H9 (cell line): Measurements from ENCODE around the gene HNRNPLL. TPM values are rescaled to one million over a fixed set of nuclear protein-coding genes. Genes with fewer than 3 reads are reported as not detected.

ENCODE experiments used
- DNase-seq: peaks from one replicate; pipeline ENCODE4 v3.0.0-alpha.2; 2017
- H2AFZ ChIP-seq: one replicate; pipeline ENCODE4 v1.6.1; 2013; ENCODE audit warnings: mild to moderate bottlenecking, low read length, control low read depth, moderate library complexity
- H2AK5ac ChIP-seq: 2 replicates; pipeline ENCODE4 v1.6.1; 2013; ENCODE audit warnings: low read length, control low read depth, mixed read lengths; ENCODE audit not compliant: insufficient read length
- H2BK120ac ChIP-seq: one replicate; pipeline ENCODE4 v1.6.1; 2013; ENCODE audit warnings: low read depth, mild to moderate bottlenecking, low read length, control low read depth, inconsistent platforms; ENCODE audit not compliant: poor library complexity, severe bottlenecking
- H2BK12ac ChIP-seq: 2 replicates; pipeline ENCODE4 v1.6.1; 2013; ENCODE audit warnings: low read length, control low read depth, mixed read lengths, low read depth; ENCODE audit not compliant: insufficient read length
- H2BK15ac ChIP-seq: 2 replicates; pipeline ENCODE4 v1.6.1; 2013; ENCODE audit warnings: low read depth, low read length, control low read depth
- H2BK20ac ChIP-seq: one replicate; pipeline ENCODE4 v1.6.1; 2013; ENCODE audit warnings: low read depth, mild to moderate bottlenecking, low read length, control low read depth, inconsistent platforms; ENCODE audit not compliant: poor library complexity, severe bottlenecking
- H2BK5ac ChIP-seq: 2 replicates; pipeline ENCODE4 v1.6.1; 2013; ENCODE audit warnings: low read length, control low read depth, mixed read lengths; ENCODE audit not compliant: insufficient read length
- H3K14ac ChIP-seq: 2 replicates; pipeline ENCODE4 v1.6.1; 2013; ENCODE audit warnings: low read length, control low read depth; ENCODE audit not compliant: insufficient read depth
- H3K18ac ChIP-seq: 2 replicates; pipeline ENCODE4 v1.6.1; 2013; ENCODE audit warnings: low read depth, mild to moderate bottlenecking, mixed read lengths, low read length, control low read depth; ENCODE audit not compliant: insufficient read length
- H3K23ac ChIP-seq: 2 replicates; pipeline ENCODE4 v1.6.1; 2013; ENCODE audit warnings: low read length, control low read depth, mixed read lengths, low read depth; ENCODE audit not compliant: insufficient read length
- H3K23me2 ChIP-seq: 2 replicates; pipeline ENCODE4 v1.6.1; 2013; ENCODE audit warnings: low read depth, mild to moderate bottlenecking, mixed read lengths, low read length, control low read depth; ENCODE audit not compliant: insufficient read length, poor library complexity, severe bottlenecking
- H3K27ac ChIP-seq: 2 replicates; pipeline ENCODE4 v1.5.1; 2013; ENCODE audit warnings: low read length, control low read depth, mixed read lengths, low read depth; ENCODE audit not compliant: insufficient read length
- H3K27me3 ChIP-seq: 2 replicates; pipeline ENCODE4 v1.6.1; 2013; ENCODE audit warnings: low read length, control low read depth, inconsistent platforms; ENCODE audit not compliant: insufficient read depth
- H3K4ac ChIP-seq: 2 replicates; pipeline ENCODE4 v1.6.1; 2013; ENCODE audit warnings: low read depth, mild to moderate bottlenecking, control low read depth, inconsistent platforms, low read length, moderate library complexity
- H3K4me1 ChIP-seq: 2 replicates; pipeline ENCODE4 v1.6.1; 2013; ENCODE audit warnings: low read length, control low read depth, inconsistent platforms; ENCODE audit not compliant: insufficient read depth
- H3K4me2 ChIP-seq: 2 replicates; pipeline ENCODE4 v1.6.1; 2013; ENCODE audit warnings: low read length, control low read depth, mixed read lengths; ENCODE audit not compliant: insufficient read length, insufficient read depth
- H3K56ac ChIP-seq: 2 replicates; pipeline ENCODE4 v1.6.1; 2013; ENCODE audit warnings: low read depth, mild to moderate bottlenecking, mixed read lengths, low read length, control low read depth; ENCODE audit not compliant: insufficient read length
- H3K79me1 ChIP-seq: 2 replicates; pipeline ENCODE4 v1.6.1; 2013; ENCODE audit warnings: low read depth, mild to moderate bottlenecking, moderate library complexity, low read length, control low read depth, inconsistent platforms; ENCODE audit not compliant: insufficient read depth, poor library complexity, severe bottlenecking
- H3K79me2 ChIP-seq: 2 replicates; pipeline ENCODE4 v1.6.1; 2013; ENCODE audit warnings: low read length, control low read depth, inconsistent platforms; ENCODE audit not compliant: insufficient read depth
- H3K9ac ChIP-seq: 2 replicates; pipeline ENCODE4 v1.6.1; 2013; ENCODE audit warnings: low read length, control low read depth, mixed read lengths; ENCODE audit not compliant: insufficient read length; ENCODE audit errors: extremely low read depth
- H3K9me3 ChIP-seq: one replicate; pipeline ENCODE4 v1.6.1; 2013; ENCODE audit warnings: low read depth, low read length, inconsistent platforms; ENCODE audit not compliant: control insufficient read depth
- H3T11ph ChIP-seq: one replicate; pipeline ENCODE4 v1.6.1; 2013; ENCODE audit warnings: mild to moderate bottlenecking, low read length, control low read depth, inconsistent platforms
- H4K20me1 ChIP-seq: one replicate; pipeline ENCODE4 v1.6.1; 2013; ENCODE audit not compliant: control insufficient read depth, insufficient read length, insufficient read depth
- H4K5ac ChIP-seq: 2 replicates; pipeline ENCODE4 v1.6.1; 2013; ENCODE audit warnings: low read depth, mild to moderate bottlenecking, mixed read lengths, low read length, control low read depth; ENCODE audit not compliant: insufficient read length
- H4K8ac ChIP-seq: replicated peaks from 2 replicates; pipeline ENCODE4 v1.6.1; 2013; ENCODE audit warnings: low read length, control low read depth, mixed read lengths, low read depth; ENCODE audit not compliant: insufficient read length
- H4K91ac ChIP-seq: 2 replicates; pipeline ENCODE4 v1.6.1; 2013; ENCODE audit warnings: low read depth, mild to moderate bottlenecking, moderate library complexity, mixed read lengths, low read length, control low read depth; ENCODE audit not compliant: insufficient read length
- H3K27ac Mint-ChIP-seq, 3 experiments: 2 replicates in 2 of 3; 3 replicates in 1 of 3; pipeline ENCODE4 v1.8.0; 2020 to 2021; ENCODE audit warnings: mixed read lengths in 3 of 3, mild to moderate bottlenecking in 1 of 3, moderate library complexity in 1 of 3
- H3K27me3 Mint-ChIP-seq: 2 replicates; pipeline ENCODE4 v1.8.0; 2021; ENCODE audit warnings: low read depth, mild to moderate bottlenecking, moderate library complexity, mixed read lengths
- H3K36me3 Mint-ChIP-seq, 3 experiments: 2 replicates in 2 of 3; 3 replicates in 1 of 3; pipeline ENCODE4 v1.8.0; 2020 to 2021; ENCODE audit warnings: low read depth in 3 of 3, mixed read lengths in 3 of 3; ENCODE audit not compliant: insufficient read depth in 1 of 3
- H3K4me1 Mint-ChIP-seq, 2 experiments: 2 replicates each; pipeline ENCODE4 v1.8.0; 2020; ENCODE audit warnings: mixed read lengths in 2 of 2
- H3K4me3 Mint-ChIP-seq, 2 experiments: 2 replicates in 1 of 2; 3 replicates in 1 of 2; pipeline ENCODE4 v1.8.0; 2020 to 2021; ENCODE audit warnings: mild to moderate bottlenecking in 2 of 2, mixed read lengths in 2 of 2, moderate library complexity in 1 of 2
- H3K9me3 Mint-ChIP-seq, 2 experiments: 2 replicates in 1 of 2; 3 replicates in 1 of 2; pipeline ENCODE4 v1.8.0; 2020; ENCODE audit warnings: mild to moderate bottlenecking in 2 of 2, mixed read lengths in 2 of 2, moderate library complexity in 1 of 2
- CTCF ChIP-seq: fragments of 200-600 bp; sonication (generic); conservative IDR thresholded peaks from 3 replicates; pipeline ENCODE4 v1.8.0; 2021; ENCODE audit warnings: antibody characterized with exemption, mild to moderate bottlenecking
- WGBS: extraction: QIAGEN DNeasy Blood & Tissue Kit; methylation state at CpG from one replicate; pipeline ENCODE4 v1.1.7; 2013; ENCODE audit warnings: missing lambda C conversion rate, low lambda C conversion rate, mixed read lengths; ENCODE audit not compliant: insufficient read length; ENCODE audit errors: extremely low coverage; 5-methylcytosine and 5-hydroxymethylcytosine counted together
- total RNA-seq: library from RNA; stranded (reverse); gene quantifications from 2 replicates; pipeline ENCODE4 v1.2.1, GENCODE V29; 2021

The HNRNPLL gene
- total RNA-seq, 1 experiment from 2014 or later = 52.3 TPM

GRCh38 chr2:38613849-38614213, 11.1 kb upstream of the HNRNPLL start:
- Histone ChIP-seq H3K4me2 (no peak overlapping the region), H2BK12ac (no peak overlapping the region), H2AK5ac (no peak overlapping the region), H3K4ac (no peak overlapping the region), H3K18ac (no peak overlapping the region), H2BK120ac (no peak overlapping the region), H2BK20ac (no peak overlapping the region), H3K23me2 (no peaks in the 10 kb centered on the region), H2AFZ (no peak overlapping the region), H3T11ph (no peak overlapping the region), H4K5ac (no peak overlapping the region), H3K79me1 (no peaks in the 10 kb centered on the region), H3K27me3 (no peaks in the 10 kb centered on the region), H2BK5ac (no peak overlapping the region), H2BK15ac (no peak overlapping the region), H3K9ac (no peak overlapping the region), H3K79me2 (no peaks in the 10 kb centered on the region), H4K91ac (no peak overlapping the region), H4K20me1 (no peaks in the 10 kb centered on the region), H3K23ac (no peak overlapping the region), H3K14ac (no peak overlapping the region), H3K56ac (no peak overlapping the region), H4K8ac (no peak overlapping the region), H3K4me1 (no peaks in the 10 kb centered on the region; the same call in 1 of the 2 replicates), H3K27ac (no peak overlapping the region), H3K9me3 (no peaks in the 10 kb centered on the region)
- no peaks in the 10 kb centered on the region for H3K36me3 Mint-ChIP-seq
- no peak for DNase-seq
- H3K9me3 Mint-ChIP-seq = no peaks in the 10 kb centered on the region
- peaks cover 18 to 19% of the 10 kb centered on the region in 2 experiments for H3K4me1 Mint-ChIP-seq
- WGBS = no CpG with 5 or more reads among the region's 3 CpGs
- TF ChIP-seq CTCF = no peak
- no peaks in the 10 kb centered on the region for H3K27me3 Mint-ChIP-seq
- H3K27ac Mint-ChIP-seq = peak overlapping the region in 1 of 3 experiments; percentile 82; a peak in 1 of 7 replicates
- no peak overlapping the region for H3K4me3 Mint-ChIP-seq
